ENCODE measurements around the gene PPP1R37. TPM values are rescaled to one million over a fixed set of nuclear protein-coding genes. Genes with fewer than 3 reads are reported as not detected.

The PPP1R37 gene
- total RNA-seq, 1 donor from 2014 or later = 16.2 TPM

DNA sequence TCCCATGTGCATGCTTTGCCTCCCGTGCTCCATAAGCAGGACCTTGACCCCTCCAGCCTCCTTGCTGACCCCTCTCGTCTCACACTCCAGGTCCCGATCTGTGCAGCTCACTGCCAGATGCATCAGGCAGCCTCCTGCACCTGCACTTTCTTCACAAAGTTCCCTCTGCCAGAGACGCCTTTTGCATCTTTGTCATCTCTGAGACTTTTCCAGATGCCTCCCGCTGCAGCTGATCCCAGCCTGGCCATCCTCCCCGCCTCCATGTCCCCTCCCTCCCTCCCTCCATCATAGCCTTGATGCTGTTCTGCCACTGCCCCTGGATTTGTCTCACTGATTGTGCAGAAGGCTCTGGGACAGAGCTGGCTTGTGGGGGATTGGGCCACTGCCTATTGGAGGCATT, 29.9 kb downstream of the PPP1R37 start:
- Histone ChIP-seq H3K27me3 (ENCODE audit: control insufficient read depth in 3 of 3, insufficient read depth in 3 of 3, low read length in 3 of 3) (no peaks in the 10 kb centered on the region), H3K9ac (ENCODE audit: low read depth in 1 of 3, low read length in 3 of 3) (no peak overlapping the region), H3K27ac (ENCODE audit: low read depth, low read length) (no peak overlapping the region), H3K36me3 (ENCODE audit: control insufficient read depth in 3 of 3, insufficient read depth in 3 of 3, low read length in 3 of 3) (peaks cover 0 to 2% (median 0%) of the 10 kb centered on the region in 3 donors), H3K4me3 (ENCODE audit: low read length in 3 of 3) (no peak overlapping the region), H3K4me1 (ENCODE audit: control insufficient read depth in 3 of 3, insufficient read depth in 3 of 3, low read length in 3 of 3) (peaks cover 9 to 22% (median 22%) of the 10 kb centered on the region in 3 donors), H3K9me3 (ENCODE audit: control insufficient read depth in 3 of 3, low read length in 3 of 3) (no peaks in the 10 kb centered on the region)

- peaks cover 3 to 16% (median 15%) of the 10 kb centered on the region in 3 donors for H3K4me1 ChIP-seq (ENCODE audit: control insufficient read depth in 3 of 3, insufficient read depth in 3 of 3, low read length in 3 of 3)
These were observed 30.5 kb downstream of the PPP1R37 start for GRCh38 chr19:45123440-45123850.

DNA sequence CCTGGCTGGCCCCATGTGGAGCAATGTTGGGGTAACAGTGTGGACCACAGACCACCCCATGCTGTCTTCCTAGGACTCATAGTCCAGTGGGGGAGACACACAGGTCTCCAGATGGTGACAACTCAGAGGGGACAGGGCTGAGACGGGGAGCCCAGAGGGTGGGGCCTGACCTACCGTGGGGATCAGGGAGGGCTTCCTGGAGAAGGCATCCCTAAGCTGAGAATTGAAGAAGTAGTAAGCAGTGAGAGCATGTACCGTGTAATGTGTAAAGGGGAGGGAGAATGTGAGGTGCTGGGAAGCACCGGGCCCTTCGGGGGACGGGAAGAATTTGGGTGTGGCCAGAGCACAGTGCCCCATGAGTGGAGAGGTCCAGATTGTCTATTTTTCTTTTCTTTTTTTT, 31.0 kb downstream of the PPP1R37 start:
- H3K4me3 ChIP-seq (ENCODE audit: low read length in 3 of 3) = no peak overlapping the region
- H3K9ac ChIP-seq (ENCODE audit: low read depth in 1 of 3, low read length in 3 of 3) = peak overlapping the region in 1 of 3 donors; percentile 11
- no peaks in the 10 kb centered on the region for H3K27me3 ChIP-seq (ENCODE audit: control insufficient read depth in 3 of 3, insufficient read depth in 3 of 3, low read length in 3 of 3)
- peaks cover 0 to 12% (median 12%) of the 10 kb centered on the region in 3 donors for H3K4me1 ChIP-seq (ENCODE audit: control insufficient read depth in 3 of 3, insufficient read depth in 3 of 3, low read length in 3 of 3)
- no peaks in the 10 kb centered on the region for H3K9me3 ChIP-seq (ENCODE audit: control insufficient read depth in 3 of 3, low read length in 3 of 3)
- peaks cover 0 to 3% (median 2%) of the 10 kb centered on the region in 3 donors for H3K36me3 ChIP-seq (ENCODE audit: control insufficient read depth in 3 of 3, insufficient read depth in 3 of 3, low read length in 3 of 3)
- no peak overlapping the region for H3K27ac ChIP-seq (ENCODE audit: low read depth, low read length)

More at GRCh38 chr19:45123440-45123850, 30.5 kb downstream of the PPP1R37 start:
- Histone ChIP-seq H3K36me3 (ENCODE audit: control insufficient read depth in 3 of 3, insufficient read depth in 3 of 3, low read length in 3 of 3) (peaks cover 0 to 2% (median 0%) of the 10 kb centered on the region in 3 donors), H3K9me3 (ENCODE audit: control insufficient read depth in 3 of 3, low read length in 3 of 3) (no peaks in the 10 kb centered on the region), H3K27ac (ENCODE audit: low read depth, low read length) (no peak overlapping the region), H3K27me3 (ENCODE audit: control insufficient read depth in 3 of 3, insufficient read depth in 3 of 3, low read length in 3 of 3) (no peaks in the 10 kb centered on the region), H3K9ac (ENCODE audit: low read depth in 1 of 3, low read length in 3 of 3) (peak overlapping the region in 1 of 3 donors; percentile 11), H3K4me3 (ENCODE audit: low read length in 3 of 3) (no peak overlapping the region)

DNA sequence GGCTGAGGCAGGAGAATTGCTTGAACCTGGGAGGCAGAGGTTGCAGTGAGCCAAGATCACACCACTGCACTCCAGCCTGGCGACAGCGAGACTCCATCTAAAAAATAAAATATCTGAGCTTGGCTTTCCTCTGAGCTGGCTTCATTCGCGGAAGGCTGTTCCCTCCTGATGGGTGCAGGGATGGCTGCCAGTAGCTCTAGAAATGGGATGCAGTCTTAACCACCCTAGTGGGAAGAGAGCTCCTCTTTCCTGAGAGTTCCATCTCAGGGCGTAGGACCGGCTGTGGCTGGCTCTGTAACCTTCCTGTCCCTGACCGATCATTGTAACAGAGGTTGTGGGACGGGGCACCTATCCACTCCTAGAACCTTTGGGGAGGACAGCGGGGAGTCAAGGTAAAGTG, 32.4 kb downstream of the PPP1R37 start:
- H3K9me3 ChIP-seq (ENCODE audit: control insufficient read depth in 3 of 3, low read length in 3 of 3) = no peaks in the 10 kb centered on the region
- H3K27ac ChIP-seq (ENCODE audit: low read depth, low read length) = no peak overlapping the region
- no peak overlapping the region for H3K4me3 ChIP-seq (ENCODE audit: low read length in 3 of 3)
- no peaks in the 10 kb centered on the region for H3K27me3 ChIP-seq (ENCODE audit: control insufficient read depth in 3 of 3, insufficient read depth in 3 of 3, low read length in 3 of 3)
- H3K4me1 ChIP-seq (ENCODE audit: control insufficient read depth in 3 of 3, insufficient read depth in 3 of 3, low read length in 3 of 3) = peaks cover 0 to 12% (median 7%) of the 10 kb centered on the region in 3 donors
- peaks cover 0 to 3% (median 2%) of the 10 kb centered on the region in 3 donors for H3K36me3 ChIP-seq (ENCODE audit: control insufficient read depth in 3 of 3, insufficient read depth in 3 of 3, low read length in 3 of 3)
- no peak overlapping the region for H3K9ac ChIP-seq (ENCODE audit: low read depth in 1 of 3, low read length in 3 of 3)

GRCh38 chr19:45125975-45126493, 33.1 kb downstream of the PPP1R37 start:
- H3K27ac ChIP-seq (ENCODE audit: low read depth, low read length) = no peak overlapping the region
- H3K4me1 ChIP-seq (ENCODE audit: control insufficient read depth in 3 of 3, insufficient read depth in 3 of 3, low read length in 3 of 3) = peaks cover 0 to 12% (median 7%) of the 10 kb centered on the region in 3 donors

GRCh38 chr19:45126654-45127053, 33.7 kb downstream of the PPP1R37 start:
- Histone ChIP-seq H3K27me3 (ENCODE audit: control insufficient read depth in 3 of 3, insufficient read depth in 3 of 3, low read length in 3 of 3) (no peaks in the 10 kb centered on the region), H3K4me1 (ENCODE audit: control insufficient read depth in 3 of 3, insufficient read depth in 3 of 3, low read length in 3 of 3) (peaks cover 0 to 12% (median 7%) of the 10 kb centered on the region in 3 donors), H3K9ac (ENCODE audit: low read depth in 1 of 3, low read length in 3 of 3) (no peak overlapping the region), H3K9me3 (ENCODE audit: control insufficient read depth in 3 of 3, low read length in 3 of 3) (no peaks in the 10 kb centered on the region), H3K36me3 (ENCODE audit: control insufficient read depth in 3 of 3, insufficient read depth in 3 of 3, low read length in 3 of 3) (peaks cover 0 to 3% (median 2%) of the 10 kb centered on the region in 3 donors), H3K4me3 (ENCODE audit: low read length in 3 of 3) (no peak overlapping the region), H3K27ac (ENCODE audit: low read depth, low read length) (no peak overlapping the region)

More at GRCh38 chr19:45125975-45126493, 33.1 kb downstream of the PPP1R37 start:
- no peak overlapping the region for H3K4me3 ChIP-seq (ENCODE audit: low read length in 3 of 3)
- no peaks in the 10 kb centered on the region for H3K9me3 ChIP-seq (ENCODE audit: control insufficient read depth in 3 of 3, low read length in 3 of 3)
- peak overlapping the region in 1 of 3 donors; percentile 54 for H3K9ac ChIP-seq (ENCODE audit: low read depth in 1 of 3, low read length in 3 of 3)
- H3K27me3 ChIP-seq (ENCODE audit: control insufficient read depth in 3 of 3, insufficient read depth in 3 of 3, low read length in 3 of 3) = no peaks in the 10 kb centered on the region
- peaks cover 0 to 3% (median 2%) of the 10 kb centered on the region in 3 donors for H3K36me3 ChIP-seq (ENCODE audit: control insufficient read depth in 3 of 3, insufficient read depth in 3 of 3, low read length in 3 of 3)

GRCh38 chr19:45128146-45128545, 35.2 kb downstream of the PPP1R37 start:
- H3K4me3 ChIP-seq (ENCODE audit: low read length in 3 of 3) = no peak overlapping the region
- H3K4me1 ChIP-seq (ENCODE audit: control insufficient read depth in 3 of 3, insufficient read depth in 3 of 3, low read length in 3 of 3) = peaks cover 0 to 11% (median 7%) of the 10 kb centered on the region in 3 donors
- H3K27ac ChIP-seq (ENCODE audit: low read depth, low read length) = no peak overlapping the region
- no peak overlapping the region for H3K9ac ChIP-seq (ENCODE audit: low read depth in 1 of 3, low read length in 3 of 3)
- no peaks in the 10 kb centered on the region for H3K9me3 ChIP-seq (ENCODE audit: control insufficient read depth in 3 of 3, low read length in 3 of 3)
- peaks cover 0 to 3% (median 2%) of the 10 kb centered on the region in 3 donors for H3K36me3 ChIP-seq (ENCODE audit: control insufficient read depth in 3 of 3, insufficient read depth in 3 of 3, low read length in 3 of 3)
- H3K27me3 ChIP-seq (ENCODE audit: control insufficient read depth in 3 of 3, insufficient read depth in 3 of 3, low read length in 3 of 3) = no peaks in the 10 kb centered on the region

GRCh38 chr19:45128806-45129205, 35.8 kb downstream of the PPP1R37 start:
- Histone ChIP-seq H3K9ac (ENCODE audit: low read depth in 1 of 3, low read length in 3 of 3) (no peak overlapping the region), H3K9me3 (ENCODE audit: control insufficient read depth in 3 of 3, low read length in 3 of 3) (no peaks in the 10 kb centered on the region), H3K27ac (ENCODE audit: low read depth, low read length) (no peak overlapping the region), H3K4me1 (ENCODE audit: control insufficient read depth in 3 of 3, insufficient read depth in 3 of 3, low read length in 3 of 3) (peaks cover 0 to 7% (median 5%) of the 10 kb centered on the region in 3 donors), H3K4me3 (ENCODE audit: low read length in 3 of 3) (no peak overlapping the region), H3K27me3 (ENCODE audit: control insufficient read depth in 3 of 3, insufficient read depth in 3 of 3, low read length in 3 of 3) (no peaks in the 10 kb centered on the region), H3K36me3 (ENCODE audit: control insufficient read depth in 3 of 3, insufficient read depth in 3 of 3, low read length in 3 of 3) (peaks cover 0 to 3% (median 2%) of the 10 kb centered on the region in 3 donors)

DNA sequence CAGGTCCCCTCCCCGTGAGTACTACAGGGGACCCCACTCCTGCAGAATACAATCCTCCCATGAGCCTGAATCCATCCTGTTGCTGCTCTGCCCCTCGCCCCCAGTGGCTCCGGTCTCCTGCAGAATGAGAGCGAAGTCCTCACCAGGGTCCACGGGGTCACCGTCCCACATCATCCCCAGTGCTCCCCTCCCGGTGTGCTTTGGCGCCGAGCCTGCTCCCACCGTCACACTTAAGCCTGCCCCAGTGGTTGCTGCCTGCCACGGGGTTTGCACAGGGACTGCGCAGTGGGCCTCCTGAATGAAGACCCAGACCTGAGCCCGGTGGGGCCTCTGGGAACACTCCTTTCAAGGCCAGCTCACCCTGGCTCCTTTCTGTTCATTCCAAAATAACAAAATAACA, 37.3 kb downstream of the PPP1R37 start:
- no peak overlapping the region for H3K27ac ChIP-seq (ENCODE audit: low read depth, low read length)
- H3K4me3 ChIP-seq (ENCODE audit: low read length in 3 of 3) = no peak overlapping the region
- H3K4me1 ChIP-seq (ENCODE audit: control insufficient read depth in 3 of 3, insufficient read depth in 3 of 3, low read length in 3 of 3) = peaks cover 0 to 7% (median 5%) of the 10 kb centered on the region in 3 donors
- no peaks in the 10 kb centered on the region for H3K9me3 ChIP-seq (ENCODE audit: control insufficient read depth in 3 of 3, low read length in 3 of 3)
- peak overlapping the region in 1 of 3 donors; percentile 33 for H3K9ac ChIP-seq (ENCODE audit: low read depth in 1 of 3, low read length in 3 of 3)
- no peaks in the 10 kb centered on the region for H3K27me3 ChIP-seq (ENCODE audit: control insufficient read depth in 3 of 3, insufficient read depth in 3 of 3, low read length in 3 of 3)
- peaks cover 0 to 3% (median 2%) of the 10 kb centered on the region in 3 donors for H3K36me3 ChIP-seq (ENCODE audit: control insufficient read depth in 3 of 3, insufficient read depth in 3 of 3, low read length in 3 of 3)

DNA sequence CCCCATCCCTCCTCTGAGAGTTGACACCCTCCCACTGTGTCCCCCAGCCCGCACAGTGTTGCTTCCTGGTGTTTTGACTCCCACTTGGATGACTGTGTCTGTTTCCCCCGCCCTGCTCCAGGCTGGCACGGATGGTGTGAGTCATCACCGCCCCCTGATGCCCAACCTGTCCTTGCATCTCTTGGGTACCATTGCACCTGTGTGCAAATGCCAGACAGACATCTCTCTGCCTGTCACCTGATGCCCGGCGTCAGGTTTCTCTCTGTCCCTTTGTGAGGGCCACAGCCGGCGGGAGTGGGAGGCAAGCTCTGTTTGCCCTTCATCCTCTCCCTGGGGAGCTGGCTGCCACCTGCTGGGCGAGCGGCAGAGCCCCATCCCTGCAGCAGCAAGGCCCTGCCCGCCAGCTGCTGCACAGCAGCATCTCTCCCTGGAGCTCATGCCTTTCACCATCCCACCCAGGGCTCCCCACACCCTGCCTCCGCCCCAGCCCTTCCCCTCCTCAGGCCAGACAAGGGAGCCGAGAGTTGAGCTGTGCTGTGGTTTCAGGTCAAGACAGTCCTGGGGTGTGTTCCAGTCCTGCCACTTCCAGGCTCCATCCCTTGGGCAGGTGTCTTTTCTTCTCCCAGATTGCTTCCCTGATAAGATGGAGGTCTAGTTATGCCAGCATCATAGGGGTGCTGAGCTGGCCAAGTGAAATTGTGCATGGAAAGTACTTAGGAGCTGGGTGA, 38.1 kb downstream of the PPP1R37 start:
- no peak overlapping the region for H3K4me3 ChIP-seq (ENCODE audit: low read length in 3 of 3)
- peaks cover 0 to 3% (median 3%) of the 10 kb centered on the region in 3 donors for H3K4me1 ChIP-seq (ENCODE audit: control insufficient read depth in 3 of 3, insufficient read depth in 3 of 3, low read length in 3 of 3)
- no peaks in the 10 kb centered on the region for H3K9me3 ChIP-seq (ENCODE audit: control insufficient read depth in 3 of 3, low read length in 3 of 3)
- peak overlapping the region in 1 of 3 donors; percentile 16 for H3K9ac ChIP-seq (ENCODE audit: low read depth in 1 of 3, low read length in 3 of 3)
- H3K27me3 ChIP-seq (ENCODE audit: control insufficient read depth in 3 of 3, insufficient read depth in 3 of 3, low read length in 3 of 3) = no peaks in the 10 kb centered on the region
- H3K27ac ChIP-seq (ENCODE audit: low read depth, low read length) = no peak overlapping the region
- peaks cover 0 to 3% (median 2%) of the 10 kb centered on the region in 3 donors for H3K36me3 ChIP-seq (ENCODE audit: control insufficient read depth in 3 of 3, insufficient read depth in 3 of 3, low read length in 3 of 3)

All from skeletal muscle tissue (tissue), 4 donors.